HEK293T (cell line): ENCODE measurements around the gene PHLPP1.

Experiments used
- L3MBTL2 ChIP-seq: fragments of 450-650 bp; conservative IDR thresholded peaks from 2 replicates; pipeline ENCODE4 v1.6.1; 2016; ENCODE audit warnings: mild to moderate bottlenecking
- TARDBP ChIP-seq: fragments of 450-650 bp; IDR thresholded peaks from 2 replicates; pipeline ENCODE4 v1.6.1; 2016

GRCh38 chr18:62986490-62986889 is 271.1 kb downstream of the PHLPP1 start:
- TF ChIP-seq TARDBP, result no peak
- no peak for TF ChIP-seq L3MBTL2
